Colonic mucosa (tissue), 4 donors: ENCODE measurements around the gene DST. TPM values are rescaled to one million over a fixed set of nuclear protein-coding genes. Genes with fewer than 3 reads are reported as not detected.

Experiments used
- DNase-seq: peaks from one replicate; pipeline ENCODE4 v3.0.0-alpha.2; 2020
- H3K27ac ChIP-seq: fragments of 200-600 bp; one replicate; pipeline ENCODE4 v1.8.0; 2021
- H3K27me3 ChIP-seq: fragments of 200-600 bp; one replicate; pipeline ENCODE4 v1.8.0; 2021
- H3K36me3 ChIP-seq: fragments of 200-600 bp; one replicate; pipeline ENCODE4 v1.8.0; 2021
- H3K4me1 ChIP-seq: fragments of 200-600 bp; one replicate; pipeline ENCODE4 v1.8.0; 2021; ENCODE audit warnings: mild to moderate bottlenecking
- H3K4me3 ChIP-seq: fragments of 200-600 bp; one replicate; pipeline ENCODE4 v1.8.0; 2021
- H3K9ac ChIP-seq, 2 donors: one replicate each; pipeline ENCODE4 v1.7.0; 2013; ENCODE audit warnings: control low read depth in 2 of 2, low read depth in 2 of 2, low read length in 2 of 2
- H3K9me3 ChIP-seq: fragments of 200-600 bp; one replicate; pipeline ENCODE4 v1.8.0; 2021
- CTCF ChIP-seq: fragments of 200-600 bp; IDR thresholded peaks from one replicate; pipeline ENCODE4 v1.8.0; 2022; ENCODE audit warnings: antibody characterized with exemption, mild to moderate bottlenecking
- intact Hi-C: fragments of 100-400 bp; cut with DNase I; formaldehyde crosslinking; loops from one replicate; pipeline ENCODE4 v1.14.1; 2022
- total RNA-seq, 2 donors: library from RNA; stranded (reverse); fragmentation: NEBNext Ultra II Directional in 1 of 2; extraction: Animal tissue kit (Norgen Biotek cat#: 25700) in 1 of 2; gene quantifications; one replicate each; pipeline ENCODE4 v1.2.1, GENCODE V29; 2021
- donor health status: healthy.
- donor health status: DM: no; HTN: no; CAD: no.
- donor health status: DM: no; HTN: no; CAD: no.

The DST gene
- total RNA-seq, 2 donors from 2014 or later: 115 to 197 TPM

- intact Hi-C loops: no loop called here
- no peaks in the 10 kb centered on the region for H3K9me3 ChIP-seq
- H3K4me3 ChIP-seq: no peak overlapping the region
- no peak for TF ChIP-seq CTCF
- no peaks in the 10 kb centered on the region for H3K27me3 ChIP-seq
- H3K9ac ChIP-seq: no peak overlapping the region
- no peak for DNase-seq
- no peak overlapping the region for H3K27ac ChIP-seq
- H3K4me1 ChIP-seq: no peaks in the 10 kb centered on the region
- H3K36me3 ChIP-seq: no peaks in the 10 kb centered on the region
Observed at GRCh38 chr6:56575736-56576135, 67.0 kb downstream of the DST start.

- H3K27me3 ChIP-seq: no peaks in the 10 kb centered on the region
- no peak overlapping the region for H3K27ac ChIP-seq
- no peaks in the 10 kb centered on the region for H3K9me3 ChIP-seq
- intact Hi-C loops: no loop called here
- no peak overlapping the region for H3K9ac ChIP-seq
- H3K4me1 ChIP-seq: no peaks in the 10 kb centered on the region
- no peak for DNase-seq
- TF ChIP-seq CTCF: no peak
- no peaks in the 10 kb centered on the region for H3K36me3 ChIP-seq
- H3K4me3 ChIP-seq: no peak overlapping the region
Observed at GRCh38 chr6:56574292-56574691, 68.4 kb downstream of the DST start.

- H3K27ac ChIP-seq: no peak overlapping the region
- H3K4me3 ChIP-seq: no peak overlapping the region
- H3K27me3 ChIP-seq: no peaks in the 10 kb centered on the region
- no peak for TF ChIP-seq CTCF
- DNase-seq: no peak
- intact Hi-C loops: no loop called here
- H3K36me3 ChIP-seq: no peaks in the 10 kb centered on the region
- no peaks in the 10 kb centered on the region for H3K9me3 ChIP-seq
- H3K4me1 ChIP-seq: no peaks in the 10 kb centered on the region
- H3K9ac ChIP-seq: no peak overlapping the region
Observed at GRCh38 chr6:56573624-56574023, 69.1 kb downstream of the DST start.

GRCh38 chr6:56572788-56573471 is 69.8 kb downstream of the DST start:
- intact Hi-C loops: no loop called here
- Histone ChIP-seq H3K4me3 (no peak overlapping the region), H3K4me1 (no peaks in the 10 kb centered on the region), H3K9me3 (no peaks in the 10 kb centered on the region), H3K27ac (no peak overlapping the region), H3K27me3 (no peaks in the 10 kb centered on the region), H3K36me3 (no peaks in the 10 kb centered on the region), H3K9ac (no peak overlapping the region)
- no peak for TF ChIP-seq CTCF
- DNase-seq: no peak

GRCh38 chr6:56571605-56572004 is 71.1 kb downstream of the DST start:
- H3K4me1 ChIP-seq: no peaks in the 10 kb centered on the region
- no peak for DNase-seq
- no peaks in the 10 kb centered on the region for H3K9me3 ChIP-seq
- no peak overlapping the region for H3K27ac ChIP-seq
- intact Hi-C loops: no loop called here
- TF ChIP-seq CTCF: no peak
- H3K9ac ChIP-seq: no peak overlapping the region
- H3K36me3 ChIP-seq: no peaks in the 10 kb centered on the region
- no peaks in the 10 kb centered on the region for H3K27me3 ChIP-seq
- no peak overlapping the region for H3K4me3 ChIP-seq
